ENCODE measurements around the gene C1orf174. TPM values are rescaled to one million over a fixed set of nuclear protein-coding genes. Genes with fewer than 3 reads are reported as not detected.

C1orf174 gene
- total and polyA plus RNA-seq, 8 donors: 6.7 to 11.6 (median 9.2) TPM

DNA sequence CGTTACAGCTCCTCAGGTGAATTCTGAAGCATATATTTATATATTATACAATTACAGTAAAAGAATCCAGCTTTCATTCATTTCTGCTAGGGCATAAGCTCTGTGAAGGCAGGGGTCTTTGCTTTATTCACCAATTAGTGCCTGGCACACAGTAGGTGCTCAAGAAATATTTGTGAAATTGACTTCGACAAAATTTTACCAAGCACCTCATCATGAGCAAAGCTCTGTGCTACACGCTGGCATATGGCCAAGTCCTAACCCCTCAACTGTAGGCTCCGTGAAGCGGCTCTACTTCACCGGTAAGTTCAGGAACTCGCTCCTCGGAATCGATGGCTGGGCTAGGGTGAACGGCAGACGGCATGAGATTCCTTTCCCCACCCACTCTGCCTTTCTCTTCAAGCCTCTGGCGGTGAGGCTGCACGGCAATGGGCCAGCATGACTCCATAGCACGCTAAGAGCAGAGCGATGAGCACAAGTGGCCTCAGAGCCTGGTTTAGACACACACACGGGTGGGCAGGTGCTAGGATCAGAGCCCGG, 8.7 kb downstream of the C1orf174 start:
- TF ChIP-seq, protein P1, sequence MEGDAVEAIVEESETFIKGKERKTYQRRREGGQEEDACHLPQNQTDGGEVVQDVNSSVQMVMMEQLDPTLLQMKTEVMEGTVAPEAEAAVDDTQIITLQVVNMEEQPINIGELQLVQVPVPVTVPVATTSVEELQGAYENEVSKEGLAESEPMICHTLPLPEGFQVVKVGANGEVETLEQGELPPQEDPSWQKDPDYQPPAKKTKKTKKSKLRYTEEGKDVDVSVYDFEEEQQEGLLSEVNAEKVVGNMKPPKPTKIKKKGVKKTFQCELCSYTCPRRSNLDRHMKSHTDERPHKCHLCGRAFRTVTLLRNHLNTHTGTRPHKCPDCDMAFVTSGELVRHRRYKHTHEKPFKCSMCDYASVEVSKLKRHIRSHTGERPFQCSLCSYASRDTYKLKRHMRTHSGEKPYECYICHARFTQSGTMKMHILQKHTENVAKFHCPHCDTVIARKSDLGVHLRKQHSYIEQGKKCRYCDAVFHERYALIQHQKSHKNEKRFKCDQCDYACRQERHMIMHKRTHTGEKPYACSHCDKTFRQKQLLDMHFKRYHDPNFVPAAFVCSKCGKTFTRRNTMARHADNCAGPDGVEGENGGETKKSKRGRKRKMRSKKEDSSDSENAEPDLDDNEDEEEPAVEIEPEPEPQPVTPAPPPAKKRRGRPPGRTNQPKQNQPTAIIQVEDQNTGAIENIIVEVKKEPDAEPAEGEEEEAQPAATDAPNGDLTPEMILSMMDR (IDR thresholded peaks at IDR 0.05): no peak
- WGBS, 2 donors: 88 to 90% methylated on average over 17 of the region's 17 CpGs
- intact Hi-C loops (cut with DNase I): no loop called here
- DNase-seq: no peak
- Histone ChIP-seq H3K4me3 (no peak overlapping the region), H3K27ac (no peak overlapping the region), H3K36me3 (peaks cover 5 to 25% (median 7%) of the 10 kb centered on the region in 3 donors), H3K9me3 (no peaks in the 10 kb centered on the region), H3K4me1 (no peaks in the 10 kb centered on the region), H3K27me3 (no peaks in the 10 kb centered on the region)
- no peak for ATAC-seq
- no peak for FAIRE-seq

DNA sequence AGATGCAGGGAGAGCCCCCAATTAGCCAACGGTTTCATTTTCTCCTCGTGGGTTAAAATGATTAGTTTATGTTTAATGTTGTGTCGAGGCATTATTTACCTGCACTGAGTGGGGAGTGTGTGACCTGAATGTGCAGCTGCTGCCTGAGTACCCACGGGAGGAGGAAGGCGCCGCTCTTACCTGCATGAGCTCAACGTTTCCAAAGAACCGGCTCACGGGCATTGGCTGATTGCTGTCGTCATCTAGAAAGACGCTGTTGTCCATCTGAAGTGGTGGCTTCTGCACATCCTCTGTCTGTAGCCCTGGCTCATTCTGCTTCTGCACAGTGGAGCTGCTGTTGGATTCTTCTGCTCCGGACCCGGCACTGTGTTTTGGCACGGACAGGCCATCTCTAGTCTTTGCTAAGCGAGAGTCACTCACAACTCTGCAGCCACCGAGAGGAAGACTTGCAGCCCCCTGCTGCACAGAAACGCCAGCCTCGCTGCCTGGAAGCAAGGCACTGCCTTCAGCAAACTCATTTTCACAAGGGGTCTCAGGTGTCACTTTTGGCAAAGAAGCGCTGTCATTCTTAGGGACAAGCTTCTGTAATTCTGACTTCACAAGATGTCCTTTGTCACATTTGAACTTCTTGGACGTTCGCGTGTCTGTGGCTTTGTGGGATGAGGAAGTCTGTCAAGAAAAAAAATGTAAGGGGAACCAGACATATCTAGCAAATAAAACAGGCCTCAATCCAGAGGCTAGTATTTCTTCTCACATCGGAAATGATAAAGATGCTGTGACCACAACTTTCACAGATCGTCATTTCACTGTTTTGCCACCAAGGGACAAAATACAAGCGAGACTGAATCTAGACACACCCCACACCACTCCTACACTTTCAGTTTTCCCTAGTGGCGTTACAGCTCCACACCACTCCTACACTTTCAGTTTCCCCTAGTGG, 9.4 kb downstream of the C1orf174 start:
- no peaks in the 10 kb centered on the region for H3K27me3 ChIP-seq
- DNase-seq: no peak
- H3K4me3 ChIP-seq: no peak overlapping the region
- intact Hi-C loops (cut with DNase I): no loop called here
- no peak for FAIRE-seq
- no peaks in the 10 kb centered on the region for H3K9me3 ChIP-seq
- H3K36me3 ChIP-seq: peaks cover 5 to 25% (median 7%) of the 10 kb centered on the region in 3 donors
- TF ChIP-seq, protein P1 (IDR thresholded peaks at IDR 0.05): no peak
- ATAC-seq: peak in 2 of 4 donors; percentile 27 to 31
- no peak overlapping the region for H3K27ac ChIP-seq
- WGBS, 2 donors: 83 to 87% methylated on average over 26 of the region's 26 CpGs
- no peaks in the 10 kb centered on the region for H3K4me1 ChIP-seq

DNA sequence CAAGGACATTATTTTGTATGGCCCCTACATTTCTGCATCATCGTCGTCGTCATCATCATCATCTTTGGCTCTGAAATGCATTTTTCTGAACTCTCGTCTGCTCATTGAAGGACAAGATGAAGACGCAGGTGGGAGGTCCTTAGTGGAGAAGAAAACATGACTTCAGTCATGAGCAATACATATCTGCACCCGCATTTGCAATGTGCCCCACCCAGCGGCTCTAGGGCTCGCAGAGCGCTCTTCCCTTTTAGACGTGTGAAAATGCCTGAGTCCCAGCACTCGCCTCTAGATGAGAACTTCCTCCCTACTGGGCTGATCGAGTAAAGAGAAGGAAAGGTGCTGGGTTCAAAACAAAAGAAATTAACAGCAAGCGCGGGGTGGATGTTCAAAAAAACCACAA, 10.1 kb downstream of the C1orf174 start:
- H3K27ac ChIP-seq: no peak overlapping the region
- TF ChIP-seq, protein P1 (IDR thresholded peaks at IDR 0.05): no peak
- H3K36me3 ChIP-seq: peaks cover 5 to 25% (median 7%) of the 10 kb centered on the region in 3 donors
- H3K4me3 ChIP-seq: no peak overlapping the region
- 93 to 96% methylated on average over 14 of the region's 14 CpGs for WGBS, 2 donors
- FAIRE-seq (no peak), ATAC-seq (no peak), DNase-seq (no peak)
- H3K4me1 ChIP-seq: no peaks in the 10 kb centered on the region
- H3K9me3 ChIP-seq: no peaks in the 10 kb centered on the region
- no peaks in the 10 kb centered on the region for H3K27me3 ChIP-seq
- intact Hi-C loops (cut with DNase I): no loop called here

DNA sequence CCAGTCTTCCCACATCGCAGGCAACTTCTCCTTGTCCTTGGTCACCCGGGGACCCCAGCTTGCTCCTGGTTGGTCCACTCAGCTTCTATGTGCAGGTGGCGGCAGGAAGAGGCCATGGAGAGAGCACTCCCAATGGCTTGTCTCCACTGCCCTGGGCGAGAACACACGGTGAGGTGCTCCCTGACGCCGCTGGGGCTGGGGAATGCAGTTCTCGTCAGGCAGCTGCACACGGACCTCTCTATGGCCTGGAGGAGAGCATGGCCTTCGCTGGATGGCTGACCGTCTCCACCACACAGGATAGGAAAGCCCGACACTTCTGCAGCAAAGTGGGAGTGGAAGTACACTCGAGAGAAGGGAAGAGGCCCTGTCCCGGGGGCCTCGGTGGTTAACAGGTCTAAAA, 11.8 kb downstream of the C1orf174 start:
- H3K4me3 ChIP-seq: no peak overlapping the region
- TF ChIP-seq, protein P1 (IDR thresholded peaks at IDR 0.05): no peak
- no peaks in the 10 kb centered on the region for H3K9me3 ChIP-seq
- FAIRE-seq: no peak
- peaks cover 5 to 33% (median 7%) of the 10 kb centered on the region in 3 donors for H3K36me3 ChIP-seq
- H3K27me3 ChIP-seq: no peaks in the 10 kb centered on the region
- H3K27ac ChIP-seq: no peak overlapping the region
- H3K4me1 ChIP-seq: no peaks in the 10 kb centered on the region
- WGBS, 2 donors: 89 to 92% methylated on average over 14 to 15 of the region's 15 CpGs
- ATAC-seq: no peak
- DNase-seq: no peak
- intact Hi-C loops (cut with DNase I): no loop called here

DNA sequence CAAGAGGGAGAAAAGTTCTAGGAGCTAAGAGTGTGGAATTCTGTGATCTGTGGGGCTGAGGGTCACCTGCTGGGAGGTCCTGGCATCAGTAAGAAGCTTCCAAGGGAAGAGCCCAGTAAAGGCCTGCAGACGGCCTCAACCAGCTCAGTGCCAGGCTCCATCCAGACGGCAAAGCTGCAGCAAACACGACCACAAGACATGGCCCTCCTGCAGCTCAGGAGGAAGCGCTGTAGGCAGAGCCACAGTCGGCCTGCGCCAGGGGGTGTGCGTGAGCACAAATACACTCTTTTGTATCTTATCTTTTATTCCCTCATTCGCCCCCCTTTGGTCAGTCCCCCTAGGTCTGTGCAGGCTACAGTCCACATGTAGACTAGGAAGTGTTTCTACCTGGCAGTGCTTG, 13.4 kb downstream of the C1orf174 start:
- Histone ChIP-seq H3K27ac (no peak overlapping the region), H3K27me3 (no peaks in the 10 kb centered on the region), H3K4me3 (no peak overlapping the region), H3K9me3 (no peaks in the 10 kb centered on the region), H3K36me3 (peaks cover 5 to 33% (median 7%) of the 10 kb centered on the region in 3 donors), H3K4me1 (no peaks in the 10 kb centered on the region)
- TF ChIP-seq, protein P1 (IDR thresholded peaks at IDR 0.05): no peak
- intact Hi-C loops (cut with DNase I): no loop called here
- no peak for ATAC-seq
- no peak for FAIRE-seq
- DNase-seq: no peak
- 90 to 91% methylated on average over 8 of the region's 8 CpGs for WGBS, 2 donors

Data from pancreas (tissue), 10 donors.